PC-9 (cell line): ENCODE results near the gene TANC1. TPM values are rescaled to one million over a fixed set of nuclear protein-coding genes. Genes with fewer than 3 reads are reported as not detected.

Experiments
- BruUV-seq: library from RNA; stranded (reverse); fragments of 400-500 nt; replicated peaks from 2 replicates; lab custom pipeline; 2021; lab: Mats Ljungman, UMichigan
- CTCF ChIA-PET: fragments of 300-600 bp; sonication (Branson Sonifier 250); formaldehyde crosslinking; loops from one replicate; lab custom pipeline; 2022; ENCODE audit warnings: antibody characterized with exemption; lab: Charles Lee
- POLR2A ChIA-PET: fragments of 300-600 bp; sonication (Branson Sonifier 250); formaldehyde crosslinking; loops from one replicate; lab custom pipeline; 2022; ENCODE audit warnings: antibody characterized with exemption; ENCODE audit not compliant: unreplicated experiment; lab: Charles Lee
- DNase-seq, 2 experiments: peaks; one replicate each; pipeline versions ENCODE4 v3.0.0 to v3.0.0-alpha.2; 2015 to 2022; ENCODE audit warnings: mixed read lengths in 1 of 2
- H2AFZ ChIP-seq: fragments of 200-600 bp; sonication (generic); 2 replicates; pipeline ENCODE4 v1.8.1; 2017; ENCODE audit warnings: antibody characterized with exemption
- H3F3A ChIP-seq: fragments of 200-600 bp; sonication (generic); 2 replicates; pipeline ENCODE4 v1.8.1; 2017; ENCODE audit warnings: antibody characterized with exemption, mild to moderate bottlenecking, low read depth; ENCODE audit not compliant: insufficient read depth
- H3K27ac ChIP-seq: fragments of 200-600 bp; sonication (generic); 2 replicates; pipeline ENCODE4 v1.6.1; 2016; ENCODE audit warnings: mixed run types
- H3K27me3 ChIP-seq: fragments of 200-600 bp; sonication (generic); 2 replicates; pipeline ENCODE4 v1.6.1; 2016; ENCODE audit warnings: low read depth, mixed run types; ENCODE audit not compliant: insufficient read depth
- H3K36me3 ChIP-seq: fragments of 200-600 bp; sonication (generic); 2 replicates; pipeline ENCODE4 v1.6.1; 2016; ENCODE audit warnings: low read depth, mixed run types
- H3K4me1 ChIP-seq: fragments of 200-600 bp; sonication (generic); replicated peaks from 2 replicates; pipeline ENCODE4 v1.6.1; 2016; ENCODE audit warnings: mixed run types; ENCODE audit not compliant: insufficient read depth
- H3K4me2 ChIP-seq: fragments of 200-600 bp; sonication (generic); 2 replicates; pipeline ENCODE4 v1.6.1; 2017; ENCODE audit warnings: mixed run types
- H3K4me3 ChIP-seq: fragments of 200-600 bp; sonication (generic); 2 replicates; pipeline ENCODE4 v1.6.1; 2016; ENCODE audit warnings: mixed run types
- H3K79me2 ChIP-seq: fragments of 200-600 bp; sonication (generic); 2 replicates; pipeline ENCODE4 v1.6.1; 2017; ENCODE audit warnings: low read depth, mixed run types
- H3K9me2 ChIP-seq: fragments of 200-600 bp; sonication (generic); 2 replicates; pipeline ENCODE4 v1.8.1; 2017; ENCODE audit warnings: mild to moderate bottlenecking; ENCODE audit not compliant: insufficient read depth
- H3K9me3 ChIP-seq: fragments of 200-600 bp; sonication (generic); 2 replicates; pipeline ENCODE4 v1.8.1; 2016; ENCODE audit warnings: low read depth; ENCODE audit not compliant: insufficient read depth
- H4K20me1 ChIP-seq: fragments of 200-600 bp; sonication (generic); 2 replicates; pipeline ENCODE4 v1.8.1; 2017; ENCODE audit not compliant: insufficient read depth
- CTCF ChIP-seq: fragments of 200-600 bp; sonication (generic); conservative IDR thresholded peaks from 2 replicates; pipeline ENCODE4 v1.6.1; 2017; ENCODE audit warnings: mixed run types, antibody characterized with exemption, mild to moderate bottlenecking, moderate library complexity
- EZH2 ChIP-seq: fragments of 200-600 bp; sonication (generic); IDR thresholded peaks from 2 replicates; pipeline ENCODE4 v1.8.0; 2017; ENCODE audit warnings: antibody characterized with exemption, low read depth
- intact Hi-C: fragments of 100-400 bp; cut with micrococcal nuclease; formaldehyde crosslinking; loops from one replicate; pipeline ENCODE4 v1.10.0; 2022; ENCODE audit not compliant: unreplicated experiment
- total RNA-seq: library from RNA; stranded (reverse); gene quantifications from 2 replicates; pipeline ENCODE4 v1.2.3, GENCODE V29; 2021

The TANC1 gene
- total RNA-seq, 1 experiment from 2014 or later = 26.0 TPM

- Histone ChIP-seq H3K79me2 (no peaks in the 10 kb centered on the region), H4K20me1 (no peaks in the 10 kb centered on the region), H3K4me2 (no peak overlapping the region), H3K36me3 (no peaks in the 10 kb centered on the region), H3F3A (no peaks in the 10 kb centered on the region), H2AFZ (no peak overlapping the region), H3K9me3 (no peaks in the 10 kb centered on the region), H3K4me1 (no peaks in the 10 kb centered on the region), H3K4me3 (no peak overlapping the region), H3K9me2 (no peaks in the 10 kb centered on the region), H3K27ac (no peak overlapping the region), H3K27me3 (no peaks in the 10 kb centered on the region)
- BruUV-seq = no TSS peak
- POLR2A ChIA-PET = interaction anchor here (0.6 kb wide), 1 partner anchor 129 kb away, joined by 7 read pairs; no protein-coding TSS in a partner anchor
- intact Hi-C loops = no loop called here
- no peak for DNase-seq
- TF ChIP-seq EZH2 (no peak), CTCF (no peak)
- CTCF ChIA-PET = no interaction called here
Measured at GRCh38 chr2:159194241-159194640, 225.8 kb downstream of the TANC1 start.

GRCh38 chr2:159195697-159196096 is 227.3 kb downstream of the TANC1 start:
- Histone ChIP-seq H3K9me3 (no peaks in the 10 kb centered on the region), H3K4me2 (no peak overlapping the region), H3K79me2 (no peaks in the 10 kb centered on the region), H3K27me3 (no peaks in the 10 kb centered on the region), H4K20me1 (no peaks in the 10 kb centered on the region), H3K4me1 (no peaks in the 10 kb centered on the region), H3K9me2 (no peaks in the 10 kb centered on the region), H3K36me3 (no peaks in the 10 kb centered on the region), H3K4me3 (no peak overlapping the region), H3K27ac (no peak overlapping the region), H3F3A (no peaks in the 10 kb centered on the region), H2AFZ (no peak overlapping the region)
- no peak for DNase-seq
- intact Hi-C loops = no loop called here
- BruUV-seq = no TSS peak
- CTCF ChIA-PET = no interaction called here
- POLR2A ChIA-PET = no interaction called here
- TF ChIP-seq EZH2 (no peak), CTCF (no peak)

- Histone ChIP-seq H3K36me3 (no peaks in the 10 kb centered on the region), H4K20me1 (no peaks in the 10 kb centered on the region), H3K27ac (no peak overlapping the region), H3K79me2 (no peaks in the 10 kb centered on the region), H3K4me3 (no peak overlapping the region), H3K4me2 (no peak overlapping the region), H3K4me1 (no peaks in the 10 kb centered on the region), H3K9me3 (no peaks in the 10 kb centered on the region), H3K9me2 (no peaks in the 10 kb centered on the region), H3F3A (no peaks in the 10 kb centered on the region), H3K27me3 (no peaks in the 10 kb centered on the region), H2AFZ (no peak overlapping the region)
- POLR2A ChIA-PET = no interaction called here
- intact Hi-C loops = no loop called here
- no peak for DNase-seq
- no TSS peak for BruUV-seq
- CTCF ChIA-PET = no interaction called here
- no peak for TF ChIP-seq EZH2
- no peak for TF ChIP-seq CTCF
Measured at GRCh38 chr2:159196393-159196925, 228.0 kb downstream of the TANC1 start.
